DND-41 (cell line): ENCODE results near the gene ENOPH1.

Source experiments
- CTCF ChIP-seq: IDR thresholded peaks from 2 replicates; pipeline ENCODE4 v1.5.1; 2012; ENCODE audit warnings: borderline replicate concordance, low read length, moderate library complexity, mild to moderate bottlenecking; ENCODE audit not compliant: poor library complexity, severe bottlenecking; ENCODE audit errors: extremely low read depth
- EZH2 ChIP-seq: IDR thresholded peaks from 3 replicates; pipeline ENCODE4 v1.6.1; 2012; ENCODE audit warnings: borderline replicate concordance, low read depth, mild to moderate bottlenecking, moderate library complexity, low read length, inconsistent platforms; ENCODE audit not compliant: severe bottlenecking

GRCh38 chr4:82457266-82457665, 26.9 kb downstream of the ENOPH1 start:
- no peak for TF ChIP-seq CTCF
- no peak for TF ChIP-seq EZH2
